ENCODE measurements around the gene CACNA1C.

The CACNA1C gene

GRCh38 chr12:2343681-2344080, 290.9 kb downstream of the CACNA1C start:
- DNase-seq (ENCODE audit: low read depth in 2 of 2), result no peak

DNA sequence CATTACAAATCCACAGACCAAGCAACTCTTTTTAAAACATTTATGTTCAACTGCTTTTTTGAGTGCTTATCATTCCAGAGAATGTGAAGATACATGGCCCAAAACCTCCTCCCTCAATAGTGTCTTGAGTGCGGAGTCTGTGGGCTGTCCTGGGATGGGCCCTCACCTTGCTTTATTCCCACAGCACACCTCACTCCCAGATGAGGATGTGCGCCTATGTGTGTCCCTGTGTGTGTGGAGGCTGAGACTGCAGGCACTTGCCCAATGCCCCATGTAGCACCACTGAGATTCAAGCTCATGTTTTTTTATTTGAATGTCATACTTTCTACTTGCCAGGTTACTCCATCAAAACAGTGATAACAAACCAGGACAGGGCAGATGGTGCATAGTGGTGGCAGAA, 291.7 kb downstream of the CACNA1C start:
- no peak for DNase-seq (ENCODE audit: low read depth in 2 of 2)

DNA sequence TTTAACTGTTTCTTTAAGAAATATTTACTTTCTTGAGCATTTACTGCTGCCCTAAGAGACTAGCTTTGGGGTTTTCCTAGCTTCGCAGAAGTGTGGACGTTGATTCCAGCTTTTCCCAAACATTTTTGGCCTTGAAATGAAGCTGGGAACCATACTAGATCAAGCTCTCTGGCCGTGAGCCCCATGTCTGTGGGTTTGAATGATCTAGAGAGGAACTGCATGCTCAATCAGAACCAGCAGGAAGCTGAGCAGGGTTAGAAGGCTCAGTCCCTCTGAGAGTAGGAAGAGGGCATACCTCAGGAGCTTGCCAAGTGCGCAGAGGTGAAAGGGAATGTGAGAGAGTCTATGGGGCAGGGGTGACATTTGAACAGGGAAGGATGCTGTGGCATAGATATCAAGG, 292.1 kb downstream of the CACNA1C start:
- DNase-seq (ENCODE audit: low read depth in 2 of 2), result no peak

GRCh38 chr12:2345902-2346301, 293.1 kb downstream of the CACNA1C start:
- DNase-seq (ENCODE audit: low read depth in 2 of 2), result no peak

GRCh38 chr12:2346416-2346815, 293.6 kb downstream of the CACNA1C start:
- DNase-seq (ENCODE audit: low read depth in 2 of 2), result no peak

DNA sequence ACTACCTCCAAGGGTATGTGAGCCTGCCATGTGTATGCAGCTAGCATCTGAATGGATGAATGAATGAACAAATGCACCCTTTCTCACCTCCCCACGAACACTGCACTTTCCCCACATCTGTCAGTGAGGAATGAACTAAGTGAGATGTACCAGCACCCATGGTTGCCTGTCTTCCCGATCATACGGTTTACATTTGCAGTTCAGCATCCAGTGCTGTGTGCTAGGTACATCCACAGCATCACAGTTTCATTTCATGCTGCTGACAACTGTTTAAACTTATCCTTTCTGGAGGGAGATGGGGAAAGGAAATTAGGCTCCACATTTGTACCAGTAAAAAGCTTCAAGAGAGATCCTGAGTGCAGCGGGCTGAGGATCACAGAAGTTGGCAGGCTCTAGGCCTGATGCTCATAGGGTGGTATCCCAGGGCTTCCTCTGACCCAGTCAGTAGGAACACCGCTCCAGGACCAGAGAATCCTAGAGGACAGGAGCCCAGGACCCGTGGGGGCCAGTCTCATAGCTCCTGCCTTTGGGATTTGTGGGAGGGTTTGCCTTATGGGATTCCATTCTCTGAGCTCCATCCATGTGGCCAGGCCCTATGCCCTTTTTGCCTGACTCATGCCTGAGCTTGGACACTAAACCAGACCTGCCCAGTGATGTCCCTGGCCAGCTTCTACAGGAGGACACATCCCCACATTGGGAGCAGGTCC, 294.5 kb downstream of the CACNA1C start:
- no peak for DNase-seq (ENCODE audit: low read depth in 2 of 2)

GRCh38 chr12:2347844-2348481, 295.2 kb downstream of the CACNA1C start:
- DNase-seq (ENCODE audit: low read depth in 2 of 2), result no peak

- DNase-seq (ENCODE audit: low read depth in 2 of 2), result no peak
Measured at GRCh38 chr12:2348482-2348852, 295.7 kb downstream of the CACNA1C start.

- no peak for DNase-seq (ENCODE audit: low read depth in 2 of 2)
Measured at GRCh38 chr12:2351161-2351560, 298.4 kb downstream of the CACNA1C start.

DNA sequence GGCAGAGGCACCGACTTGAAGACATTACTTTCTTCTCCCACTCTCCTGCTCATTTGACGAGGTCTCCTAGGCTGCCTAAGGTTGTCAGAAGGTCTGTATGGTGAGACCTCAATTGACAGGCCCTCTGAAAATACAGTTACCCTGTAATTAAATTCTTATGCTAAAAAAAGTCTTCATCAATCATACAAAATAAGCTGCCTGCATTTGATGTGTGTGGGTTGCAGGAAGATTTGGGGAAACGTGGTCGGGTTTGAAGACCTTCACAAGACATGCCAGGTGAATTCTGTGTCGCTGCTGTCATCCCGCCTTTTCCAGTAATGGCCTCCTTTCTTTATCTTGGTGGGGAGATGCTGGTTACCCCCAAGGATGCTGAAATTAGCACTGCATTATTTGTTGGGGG, 299.4 kb downstream of the CACNA1C start:
- no peak for DNase-seq (ENCODE audit: low read depth in 2 of 2)

DNA sequence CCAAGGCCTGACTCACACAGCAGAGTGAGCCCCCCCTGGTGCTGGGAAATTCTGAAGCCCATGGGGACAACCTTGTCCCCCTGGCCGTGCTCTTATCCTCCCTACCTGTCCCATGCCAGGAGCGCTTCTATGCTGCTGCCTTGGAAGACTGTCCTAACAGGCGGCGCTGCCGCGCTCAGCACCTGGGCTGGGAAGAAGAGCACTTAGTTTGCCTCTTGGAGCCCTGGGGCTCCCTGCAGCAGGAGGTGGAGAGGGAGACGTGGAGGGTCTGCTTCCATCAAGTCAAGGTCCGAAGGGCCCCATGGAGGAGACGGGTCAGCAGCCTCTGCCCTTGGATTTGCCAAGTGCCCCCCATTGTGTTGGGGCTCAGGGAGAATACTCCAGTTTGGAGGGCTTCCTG, 300.5 kb downstream of the CACNA1C start:
- no peak for DNase-seq (ENCODE audit: low read depth in 2 of 2)

DNA sequence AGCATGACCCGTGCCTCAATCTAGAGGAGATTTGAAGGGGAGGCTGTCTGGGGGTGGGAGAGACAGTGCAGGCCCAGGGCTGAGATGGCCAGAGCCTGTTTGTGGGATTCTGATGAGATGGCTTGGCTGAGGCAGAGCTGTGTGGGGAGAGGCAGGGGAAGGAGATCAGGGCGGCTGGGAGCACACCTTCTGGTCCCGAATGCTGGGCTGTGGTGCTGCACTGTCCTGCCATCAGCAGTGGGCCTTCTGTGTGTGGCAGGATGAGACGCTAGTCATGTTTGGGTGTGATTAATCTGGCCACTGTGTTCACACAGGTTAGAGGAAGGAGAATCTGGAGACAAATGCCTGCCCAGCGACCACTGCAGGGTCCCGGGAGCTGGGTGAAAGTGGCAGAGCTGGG, 300.9 kb downstream of the CACNA1C start:
- DNase-seq (ENCODE audit: low read depth in 2 of 2), result no peak

GRCh38 chr12:2354151-2354991, 301.6 kb downstream of the CACNA1C start:
- DNase-seq (ENCODE audit: low read depth in 2 of 2), result no peak

DNA sequence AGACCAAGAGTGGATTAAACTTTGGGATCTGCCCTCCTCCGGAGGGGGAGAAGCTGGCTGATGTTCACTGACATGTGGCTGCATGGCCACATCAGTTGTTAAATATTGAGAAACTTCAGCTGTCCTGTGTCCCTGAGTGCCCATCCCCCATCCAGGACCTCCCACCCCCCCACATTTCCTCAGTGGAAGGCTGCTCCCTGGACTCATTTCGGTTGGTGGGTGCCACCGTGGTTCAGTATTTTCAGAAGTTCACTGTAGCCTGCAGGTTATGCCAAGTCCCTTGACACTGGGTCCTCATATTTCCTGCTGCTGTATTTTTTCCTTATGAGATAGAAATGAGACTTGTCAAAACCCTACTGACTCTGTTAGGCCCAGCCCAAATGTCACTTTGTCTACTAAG, 302.4 kb downstream of the CACNA1C start:
- no peak for DNase-seq (ENCODE audit: low read depth in 2 of 2)

DNA sequence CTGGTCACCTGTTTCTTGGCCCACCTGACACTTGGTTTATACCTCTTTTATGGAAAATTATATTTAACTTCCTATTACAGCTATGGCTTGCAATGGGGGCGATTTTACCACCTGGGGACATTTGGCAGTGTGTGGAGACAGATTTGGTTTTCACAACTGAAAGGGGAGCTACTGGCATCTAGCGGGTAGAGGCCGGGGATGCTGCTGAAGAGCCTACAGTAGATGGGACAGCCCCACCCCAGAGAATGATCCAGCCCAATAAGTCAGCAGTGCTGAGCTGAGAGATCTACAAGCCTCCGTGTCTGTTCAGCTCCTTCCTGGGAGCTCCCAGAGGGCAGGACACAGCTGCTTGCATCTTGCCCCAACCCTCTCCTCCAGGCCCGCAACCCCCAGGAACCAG, 302.8 kb downstream of the CACNA1C start:
- no peak for DNase-seq (ENCODE audit: low read depth in 2 of 2)

- no peak for DNase-seq (ENCODE audit: low read depth in 2 of 2)
Measured at GRCh38 chr12:2356601-2357125, 303.9 kb downstream of the CACNA1C start.

GRCh38 chr12:2358986-2359658, 306.3 kb downstream of the CACNA1C start:
- no peak for DNase-seq (ENCODE audit: low read depth in 2 of 2)

DNA sequence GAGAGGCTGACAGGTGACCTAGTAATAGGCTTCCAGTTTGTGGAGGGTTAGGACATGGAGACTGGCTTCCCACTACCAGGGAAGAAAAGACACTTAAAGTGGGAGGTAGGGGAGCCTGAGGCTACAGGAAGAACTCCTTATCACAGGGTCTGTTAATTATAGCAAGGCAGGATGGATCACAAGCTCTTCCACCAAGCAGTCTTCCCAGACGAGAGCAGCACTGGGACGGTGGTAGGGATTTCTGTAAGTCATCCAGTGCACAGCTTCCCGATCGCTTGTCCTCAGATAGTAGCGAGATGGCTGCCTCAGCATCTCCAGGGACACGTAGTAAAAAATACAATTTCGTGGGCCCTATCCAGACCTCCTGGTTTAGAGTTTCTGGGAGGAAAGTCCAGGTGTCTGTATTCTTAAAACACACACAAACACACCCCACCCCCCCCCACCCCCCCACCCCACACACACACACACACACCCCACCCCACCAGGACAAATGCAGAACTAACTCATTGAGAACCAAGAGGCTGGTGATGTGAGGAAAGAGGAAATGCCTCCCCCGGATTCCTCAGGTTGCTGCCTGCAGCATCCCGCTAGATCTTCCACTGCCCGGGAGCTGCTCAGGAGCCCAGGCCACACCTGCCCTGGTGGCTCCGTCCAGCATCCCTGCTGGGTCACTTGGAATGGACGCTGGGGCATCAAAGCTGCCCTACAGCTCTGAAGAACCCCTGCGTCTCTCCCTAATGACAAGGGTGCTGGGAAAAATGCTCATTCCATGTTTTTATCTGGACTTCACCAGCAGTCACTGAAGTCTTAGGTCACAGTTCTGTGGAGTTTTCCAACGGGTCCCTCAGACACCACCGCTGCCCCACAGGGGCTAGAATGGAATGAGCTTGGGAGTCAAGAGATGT, 307.2 kb downstream of the CACNA1C start:
- no peak for DNase-seq (ENCODE audit: low read depth in 2 of 2)

- no peak for DNase-seq (ENCODE audit: low read depth in 2 of 2)
Measured at GRCh38 chr12:2360630-2361170, 307.9 kb downstream of the CACNA1C start.

DNA sequence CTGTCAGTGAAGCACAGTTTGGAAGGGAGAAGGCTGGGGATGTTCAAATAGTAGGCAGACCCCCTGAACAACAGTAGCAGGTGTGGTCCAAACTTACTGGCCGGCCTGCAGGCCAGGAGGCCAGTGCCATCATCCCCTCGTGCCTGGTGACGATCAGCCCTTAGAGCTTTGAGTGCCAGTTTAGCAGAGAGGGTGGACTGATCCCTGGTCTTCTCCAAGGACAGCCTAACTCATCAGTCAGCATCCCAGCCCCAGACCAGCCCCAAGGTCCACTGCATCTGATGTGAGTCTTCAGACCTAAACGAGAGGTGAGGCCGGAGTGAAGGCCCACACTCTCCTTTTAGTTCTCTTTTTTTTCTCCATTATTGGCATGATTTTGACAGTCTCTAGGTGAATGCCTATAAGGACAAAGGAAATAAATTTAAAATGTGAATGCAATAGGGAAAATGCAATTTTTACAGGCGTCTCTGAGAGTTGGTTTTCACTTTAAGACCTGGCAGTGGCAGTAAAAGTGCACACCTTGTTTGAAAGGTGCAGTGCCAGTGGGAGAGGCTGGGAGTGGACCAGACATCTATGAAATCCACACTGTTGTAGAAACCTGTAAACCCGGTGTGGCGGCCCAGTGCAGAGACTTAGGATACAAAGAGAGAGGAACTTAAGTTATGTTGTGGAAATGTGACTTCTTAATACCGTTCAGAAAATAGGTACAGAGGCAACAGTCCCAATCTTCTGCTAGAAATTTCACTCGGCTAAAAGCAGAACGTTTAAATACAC, 311.2 kb downstream of the CACNA1C start:
- no peak for DNase-seq (ENCODE audit: low read depth in 2 of 2)
